Measurements from ENCODE around the gene TRHDE.

DNA sequence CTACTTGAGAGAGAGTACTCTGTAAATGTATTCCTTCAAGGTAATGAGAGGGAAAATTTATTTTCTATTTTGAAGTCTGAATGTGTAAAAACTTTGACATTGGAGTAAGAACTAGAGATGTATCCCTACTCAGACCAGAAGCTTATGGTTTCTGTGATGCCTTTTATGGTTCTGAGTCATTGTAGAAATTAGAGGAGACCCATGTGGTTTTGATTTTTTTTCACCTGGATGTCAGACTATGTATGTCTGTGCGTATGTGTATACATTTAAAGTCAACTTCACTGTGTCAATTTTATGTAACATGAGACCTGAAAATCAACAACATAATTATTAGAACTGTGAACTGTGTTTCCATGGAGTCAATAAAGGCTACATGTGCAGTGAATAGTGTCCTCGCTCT, 302.0 kb downstream of the TRHDE start:
- no peak for TF ChIP-seq POLR2AphosphoS5 (IDR thresholded peaks at IDR 0.05; ENCODE audit: insufficient read depth, low read depth, low read length)
- TF ChIP-seq, protein P1, sequence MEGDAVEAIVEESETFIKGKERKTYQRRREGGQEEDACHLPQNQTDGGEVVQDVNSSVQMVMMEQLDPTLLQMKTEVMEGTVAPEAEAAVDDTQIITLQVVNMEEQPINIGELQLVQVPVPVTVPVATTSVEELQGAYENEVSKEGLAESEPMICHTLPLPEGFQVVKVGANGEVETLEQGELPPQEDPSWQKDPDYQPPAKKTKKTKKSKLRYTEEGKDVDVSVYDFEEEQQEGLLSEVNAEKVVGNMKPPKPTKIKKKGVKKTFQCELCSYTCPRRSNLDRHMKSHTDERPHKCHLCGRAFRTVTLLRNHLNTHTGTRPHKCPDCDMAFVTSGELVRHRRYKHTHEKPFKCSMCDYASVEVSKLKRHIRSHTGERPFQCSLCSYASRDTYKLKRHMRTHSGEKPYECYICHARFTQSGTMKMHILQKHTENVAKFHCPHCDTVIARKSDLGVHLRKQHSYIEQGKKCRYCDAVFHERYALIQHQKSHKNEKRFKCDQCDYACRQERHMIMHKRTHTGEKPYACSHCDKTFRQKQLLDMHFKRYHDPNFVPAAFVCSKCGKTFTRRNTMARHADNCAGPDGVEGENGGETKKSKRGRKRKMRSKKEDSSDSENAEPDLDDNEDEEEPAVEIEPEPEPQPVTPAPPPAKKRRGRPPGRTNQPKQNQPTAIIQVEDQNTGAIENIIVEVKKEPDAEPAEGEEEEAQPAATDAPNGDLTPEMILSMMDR (IDR thresholded peaks at IDR 0.05; ENCODE audit: extremely low read depth in 1 of 2, insufficient read depth in 1 of 2, low read depth in 1 of 2, low read length in 2 of 2): no peak
- no peak for TF ChIP-seq POLR2A (IDR thresholded peaks at IDR 0.05; ENCODE audit: low read depth, low read length)
- no peak for TF ChIP-seq EZH2 (IDR thresholded peaks at IDR 0.05; ENCODE audit: borderline replicate concordance, low read depth, low read length, severe bottlenecking)
- no peak for TF ChIP-seq MAX (IDR thresholded peaks at IDR 0.05; ENCODE audit: insufficient read depth, insufficient read length)
- TF ChIP-seq FOS (IDR thresholded peaks at IDR 0.05; ENCODE audit: borderline replicate concordance, insufficient read depth, low read length): no peak
- TF ChIP-seq MYC (IDR thresholded peaks at IDR 0.05; ENCODE audit: low read depth, low read length): no peak
- no peak for TF ChIP-seq JUN (IDR thresholded peaks at IDR 0.05; ENCODE audit: borderline replicate concordance, insufficient read depth, insufficient read length, low read depth)
